ENCODE data around the gene NR1H2.
A peak's percentile ranks its signal among the peaks of the same experiment; 100 is the strongest.

The NR1H2 gene

GRCh38 chr19:50427318-50427925, 51.2 kb downstream of the NR1H2 start:
- no peak for DNase-seq

GRCh38 chr19:50427997-50428425, 51.8 kb downstream of the NR1H2 start:
- peak; percentile 49 to 58 for DNase-seq

- no peak for DNase-seq
Observed at GRCh38 chr19:50428772-50429463, 52.7 kb downstream of the NR1H2 start.

GRCh38 chr19:50430888-50431342, 54.7 kb downstream of the NR1H2 start:
- no peak for DNase-seq

GRCh38 chr19:50431343-50432220, 55.3 kb downstream of the NR1H2 start:
- peak; percentile 67 to 86 for DNase-seq

- DNase-seq = no peak
Observed at GRCh38 chr19:50432221-50433028, 56.2 kb downstream of the NR1H2 start, which contains the start of gene MYBPC2. Gene MYBPC2, plus strand, starts transcription at chr19:50432892. Its CDS starts 62 bp downstream, at chr19:50432954.
